Astrocyte (in vitro differentiated cells and primary cell): ENCODE data around the gene LTBP2.

Source experiments
- EZH2 ChIP-seq: IDR thresholded peaks from 2 replicates; pipeline ENCODE4 v1.6.1; 2012; ENCODE audit warnings: mild to moderate bottlenecking, low read length, inconsistent platforms; ENCODE audit not compliant: insufficient read depth
- TF ChIP-seq, protein P1 (sequence below): IDR thresholded peaks from 2 replicates; pipeline ENCODE4 v1.5.1; 2011; ENCODE audit warnings: low read depth, mild to moderate bottlenecking, inconsistent platforms, low read length, moderate library complexity; ENCODE audit not compliant: insufficient read depth

- TF ChIP-seq, protein P1, sequence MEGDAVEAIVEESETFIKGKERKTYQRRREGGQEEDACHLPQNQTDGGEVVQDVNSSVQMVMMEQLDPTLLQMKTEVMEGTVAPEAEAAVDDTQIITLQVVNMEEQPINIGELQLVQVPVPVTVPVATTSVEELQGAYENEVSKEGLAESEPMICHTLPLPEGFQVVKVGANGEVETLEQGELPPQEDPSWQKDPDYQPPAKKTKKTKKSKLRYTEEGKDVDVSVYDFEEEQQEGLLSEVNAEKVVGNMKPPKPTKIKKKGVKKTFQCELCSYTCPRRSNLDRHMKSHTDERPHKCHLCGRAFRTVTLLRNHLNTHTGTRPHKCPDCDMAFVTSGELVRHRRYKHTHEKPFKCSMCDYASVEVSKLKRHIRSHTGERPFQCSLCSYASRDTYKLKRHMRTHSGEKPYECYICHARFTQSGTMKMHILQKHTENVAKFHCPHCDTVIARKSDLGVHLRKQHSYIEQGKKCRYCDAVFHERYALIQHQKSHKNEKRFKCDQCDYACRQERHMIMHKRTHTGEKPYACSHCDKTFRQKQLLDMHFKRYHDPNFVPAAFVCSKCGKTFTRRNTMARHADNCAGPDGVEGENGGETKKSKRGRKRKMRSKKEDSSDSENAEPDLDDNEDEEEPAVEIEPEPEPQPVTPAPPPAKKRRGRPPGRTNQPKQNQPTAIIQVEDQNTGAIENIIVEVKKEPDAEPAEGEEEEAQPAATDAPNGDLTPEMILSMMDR = no peak
- TF ChIP-seq EZH2 = no peak
Observed at GRCh38 chr14:74638966-74639365, 26.9 kb upstream of the LTBP2 start.
